IMR-90 (cell line): ENCODE measurements around the gene ATL2. TPM values are rescaled to one million over a fixed set of nuclear protein-coding genes. Genes with fewer than 3 reads are reported as not detected.

Source experiments
- ATAC-seq: fragments of 200-7000 bp; cut with Tn5 transposase; 2 replicates; pipeline ENCODE4 v1.9.1; 2020; ENCODE audit warnings: low read depth, mild to moderate bottlenecking, moderate library complexity
- BruUV-seq: library from RNA; stranded (reverse); fragments of 400-500 nt; replicated peaks from 2 replicates; lab custom pipeline; 2021; lab: Mats Ljungman, UMichigan
- CTCF ChIA-PET: fragments of 300-600 bp; formaldehyde crosslinking; extraction: SDS; loops from one replicate; lab custom pipeline; 2021; ENCODE audit warnings: antibody characterized with exemption; lab: Yijun Ruan, JAX
- POLR2A ChIA-PET: fragments of 300-600 bp; sonication (Branson Sonifier 250); formaldehyde crosslinking; loops from one replicate; lab custom pipeline; 2022; ENCODE audit warnings: antibody characterized with exemption; ENCODE audit not compliant: unreplicated experiment; lab: Charles Lee
- DNase-seq: peaks from one replicate; pipeline ENCODE4 v3.0.0; 2013
- H2AFZ ChIP-seq: replicated peaks from 2 replicates; pipeline ENCODE3; 2013; ENCODE audit warnings: low read length, mild to moderate bottlenecking; ENCODE audit not compliant: poor library complexity
- H2AK5ac ChIP-seq: 2 replicates; pipeline ENCODE4 v1.6.1; 2013; ENCODE audit warnings: low read depth, low read length, inconsistent platforms
- H2AK9ac ChIP-seq: replicated peaks from 2 replicates; pipeline ENCODE3; 2013; ENCODE audit warnings: mild to moderate bottlenecking, low read depth, low read length, moderate library complexity; ENCODE audit not compliant: poor library complexity
- H2BK120ac ChIP-seq: 2 replicates; pipeline ENCODE4 v1.6.1; 2013; ENCODE audit warnings: low read depth, low read length, inconsistent platforms
- H2BK15ac ChIP-seq: 3 replicates; pipeline ENCODE4 v1.6.1; 2013; ENCODE audit warnings: low read depth, low read length, inconsistent platforms
- H2BK20ac ChIP-seq: 2 replicates; pipeline ENCODE4 v1.6.1; 2013; ENCODE audit warnings: low read depth, mild to moderate bottlenecking, inconsistent platforms, low read length, moderate library complexity
- H2BK5ac ChIP-seq: 2 replicates; pipeline ENCODE4 v1.6.1; 2013; ENCODE audit warnings: mild to moderate bottlenecking, low read depth, low read length, inconsistent platforms; ENCODE audit not compliant: poor library complexity, severe bottlenecking
- H3K14ac ChIP-seq: replicated peaks from 2 replicates; pipeline ENCODE4 v1.6.1; 2013; ENCODE audit warnings: low read depth, low read length, inconsistent platforms
- H3K18ac ChIP-seq: 2 replicates; pipeline ENCODE4 v1.6.1; 2013; ENCODE audit warnings: low read depth, low read length, control low read depth
- H3K23ac ChIP-seq: 2 replicates; pipeline ENCODE4 v1.6.1; 2013; ENCODE audit warnings: low read depth, low read length, inconsistent platforms
- H3K27ac ChIP-seq: 2 replicates; pipeline ENCODE4 v1.5.1; 2013; ENCODE audit warnings: mild to moderate bottlenecking, control low read depth, low read length; ENCODE audit not compliant: insufficient read depth
- H3K27me3 ChIP-seq: 2 replicates; pipeline ENCODE4 v1.6.1; 2013; ENCODE audit warnings: low read length; ENCODE audit not compliant: control insufficient read depth, insufficient read depth
- H3K36me3 ChIP-seq: 2 replicates; pipeline ENCODE4 v1.6.1; 2013; ENCODE audit warnings: low read length, mixed read lengths; ENCODE audit not compliant: control insufficient read depth, insufficient read depth
- H3K4ac ChIP-seq: 2 replicates; pipeline ENCODE4 v1.6.1; 2013; ENCODE audit warnings: low read depth, low read length, inconsistent platforms
- H3K4me1 ChIP-seq: 2 replicates; pipeline ENCODE4 v1.6.1; 2013; ENCODE audit warnings: low read length, mixed read lengths; ENCODE audit not compliant: control insufficient read depth, insufficient read depth
- H3K4me2 ChIP-seq: 2 replicates; pipeline ENCODE4 v1.6.1; 2013; ENCODE audit warnings: low read depth, mild to moderate bottlenecking, control low read depth, low read length, moderate library complexity
- H3K4me3 ChIP-seq: 2 replicates; pipeline ENCODE4 v1.5.1; 2013; ENCODE audit warnings: low read depth, mild to moderate bottlenecking, control low read depth, low read length, moderate library complexity; ENCODE audit not compliant: insufficient read depth
- H3K56ac ChIP-seq: 2 replicates; pipeline ENCODE4 v1.6.1; 2013; ENCODE audit warnings: low read length, inconsistent platforms; ENCODE audit not compliant: insufficient read depth; ENCODE audit errors: extremely low read depth
- H3K79me1 ChIP-seq, 2 experiments: 2 replicates each; pipeline ENCODE4 v1.6.1; 2013; ENCODE audit warnings: low read length in 2 of 2, inconsistent platforms in 1 of 2, low read depth in 1 of 2
- H3K9ac ChIP-seq: 2 replicates; pipeline ENCODE4 v1.6.1; 2013; ENCODE audit warnings: low read depth, low read length, control low read depth
- H3K9me1 ChIP-seq: 2 replicates; pipeline ENCODE4 v1.6.1; 2013; ENCODE audit warnings: low read length, inconsistent platforms; ENCODE audit not compliant: insufficient read depth
- H3K9me3 ChIP-seq: 2 replicates; pipeline ENCODE4 v1.6.1; 2013; ENCODE audit warnings: low read length; ENCODE audit not compliant: control insufficient read depth, insufficient read depth
- H4K20me1 ChIP-seq: 2 replicates; pipeline ENCODE4 v1.6.1; 2013; ENCODE audit warnings: low read length, inconsistent platforms; ENCODE audit not compliant: insufficient read depth
- H4K5ac ChIP-seq: 2 replicates; pipeline ENCODE4 v1.6.1; 2013; ENCODE audit warnings: mild to moderate bottlenecking, low read depth, low read length, control low read depth
- H4K8ac ChIP-seq, 2 experiments: 2 replicates each; pipeline ENCODE4 v1.6.1; 2013; ENCODE audit warnings: low read depth in 2 of 2, low read length in 2 of 2, control low read depth in 1 of 2, inconsistent platforms in 1 of 2
- H4K91ac ChIP-seq: 2 replicates; pipeline ENCODE4 v1.6.1; 2013; ENCODE audit warnings: low read depth, low read length, inconsistent platforms; ENCODE audit not compliant: insufficient read depth
- CHD1 ChIP-seq: IDR thresholded peaks from 2 replicates; pipeline ENCODE4 v1.6.1; 2012; ENCODE audit warnings: low read depth, low read length, improper control_type of control experiment
- RAD21 ChIP-seq: IDR thresholded peaks from 2 replicates; pipeline ENCODE4 v1.6.1; 2012; ENCODE audit warnings: low read length, improper control_type of control experiment
- RCOR1 ChIP-seq: IDR thresholded peaks from 2 replicates; pipeline ENCODE4 v1.6.1; 2012; ENCODE audit warnings: mild to moderate bottlenecking, low read length, improper control_type of control experiment; ENCODE audit not compliant: insufficient replicate concordance
- RFX5 ChIP-seq: IDR thresholded peaks from 2 replicates; pipeline ENCODE4 v1.8.0; 2012; ENCODE audit warnings: low read depth, mild to moderate bottlenecking, low read length, moderate library complexity
- SMC3 ChIP-seq: fragments of 150-350 bp; IDR thresholded peaks from 2 replicates; pipeline ENCODE4 v1.6.1; 2016; ENCODE audit warnings: low read depth, mild to moderate bottlenecking, antibody characterized with exemption, low read length, moderate library complexity
- WGBS, 2 experiments: methylation state at CpG; one replicate each; pipeline versions ENCODE4 v1.1.5 to v1.1.7; 2013; ENCODE audit warnings: missing lambda C conversion rate in 2 of 2; ENCODE audit not compliant: insufficient read length in 1 of 2; ENCODE audit errors: extremely low coverage in 2 of 2; 5-methylcytosine and 5-hydroxymethylcytosine counted together
- dilution Hi-C: fragments of 300-500 bp; cut with HindIII; formaldehyde crosslinking; loops from one replicate; pipeline ENCODE4 v1.14.3; 2018; ENCODE audit warnings: low sequenced_read_pairs; ENCODE audit not compliant: unreplicated experiment
- in situ Hi-C: fragments of 300-500 bp; cut with MboI; formaldehyde crosslinking; loops from 3 replicates; pipeline ENCODE4 v1.14.3; 2019; ENCODE audit warnings: low sequenced_read_pairs, inconsistent platforms, mixed read lengths
- intact Hi-C: fragments of 100-400 bp; cut with micrococcal nuclease; formaldehyde crosslinking; loops from 2 replicates; pipeline ENCODE4 v1.10.0; 2022
- polyA plus RNA-seq, 3 experiments: library from polyadenylated mRNA; depleted of rRNA; stranded (reverse); fragments of >200 nt; gene quantifications; 2 replicates each; pipeline ENCODE4 v1.2.3, GENCODE V29; 2012; ENCODE audit warnings: low replicate concordance in 1 of 3
- total RNA-seq: library from RNA; depleted of rRNA; stranded (reverse); fragments of >200 nt; gene quantifications from 2 replicates; pipeline ENCODE4 v1.2.3, GENCODE V29; 2012

Gene ATL2
- total and polyA plus RNA-seq, 2 of the 4 experiments (the other 2 are of a cell fraction), result 16.0 to 62.6 TPM

- H3K27ac ChIP-seq, result no peak overlapping the region
- no peak overlapping the region for H3K4ac ChIP-seq
- H4K8ac ChIP-seq, result no peak overlapping the region
- H3K9me1 ChIP-seq, result no peaks in the 10 kb centered on the region
- no peak overlapping the region for H2BK120ac ChIP-seq
- no peaks in the 10 kb centered on the region for H3K36me3 ChIP-seq
- H2BK15ac ChIP-seq, result no peak overlapping the region
- BruUV-seq, result no TSS peak
- intact Hi-C loops (loop anchor here (5.0 to 10.0 kb wide), 3 partner anchors 71 to 226 kb away; no protein-coding TSS in a partner anchor), dilution Hi-C loops (no loop called here), in situ Hi-C loops (loop anchor here (10.0 kb wide), 1 partner anchor 868 kb away; no protein-coding TSS in a partner anchor)
- POLR2A ChIA-PET, result no interaction called here
- H2AK5ac ChIP-seq, result no peak overlapping the region
- H3K56ac ChIP-seq, result no peak overlapping the region
- no peak for TF ChIP-seq RAD21
- TF ChIP-seq RFX5, result no peak
- TF ChIP-seq RCOR1, result no peak
- no peak for TF ChIP-seq CHD1
- no peak for TF ChIP-seq SMC3
- no peak overlapping the region for H2AFZ ChIP-seq
- DNase-seq, result no peak
- H3K4me3 ChIP-seq, result no peak overlapping the region
- H2BK5ac ChIP-seq, result no peak overlapping the region
- no peak overlapping the region for H3K14ac ChIP-seq
- no peak overlapping the region for H2BK20ac ChIP-seq
- no peaks in the 10 kb centered on the region for H3K79me1 ChIP-seq
- no peak for ATAC-seq
- no peak overlapping the region for H3K9ac ChIP-seq
- CTCF ChIA-PET, result no interaction called here
- no CpG with 5 or more reads among the region's 6 CpGs for WGBS, 2 experiments
- H3K4me1 ChIP-seq, result no peaks in the 10 kb centered on the region; the same call in 1 of the 2 replicates
- H3K18ac ChIP-seq, result no peak overlapping the region
- no peak overlapping the region for H2AK9ac ChIP-seq
- H3K4me2 ChIP-seq, result no peak overlapping the region
- no peaks in the 10 kb centered on the region for H4K20me1 ChIP-seq
- no peak overlapping the region for H3K23ac ChIP-seq
- H3K27me3 ChIP-seq, result peaks cover 64% of the 10 kb centered on the region
- H4K5ac ChIP-seq, result no peak overlapping the region
- H3K9me3 ChIP-seq, result no peaks in the 10 kb centered on the region
- H4K91ac ChIP-seq, result no peak overlapping the region
Observed at GRCh38 chr2:38263293-38263692, 113.8 kb downstream of the ATL2 start.
